ENCODE measurements around the gene FLVCR2. TPM values are rescaled to one million over a fixed set of nuclear protein-coding genes. Genes with fewer than 3 reads are reported as not detected.

FLVCR2 gene
- total RNA-seq, 2 experiments from 2014 or later, result 0.71 to 2.3 TPM

DNA sequence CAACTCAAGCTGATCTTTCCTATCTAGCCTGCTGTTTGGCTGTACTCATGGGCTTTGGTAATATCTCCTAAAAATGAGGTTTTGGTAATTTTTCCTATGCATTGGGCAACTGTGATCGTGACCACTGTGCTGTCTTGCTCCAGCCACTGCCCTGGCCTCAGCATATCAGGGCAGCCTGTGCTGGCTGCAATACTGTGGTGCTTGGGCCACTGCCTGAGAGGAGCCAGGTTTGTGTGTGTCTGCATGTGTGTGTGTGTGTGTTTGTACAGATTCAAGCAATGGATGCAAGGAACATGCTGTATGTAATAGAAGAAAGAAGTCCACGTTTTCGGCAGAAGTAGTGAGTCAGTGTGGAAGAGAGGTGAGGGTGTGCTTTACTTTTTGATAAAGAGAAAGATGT is 69.2 kb downstream of the FLVCR2 start:
- H3K4me3 ChIP-seq (ENCODE audit: low read length), result no peak overlapping the region
- H3K9me3 ChIP-seq (ENCODE audit: control insufficient read depth in 1 of 2, insufficient read depth in 1 of 2, low read length in 2 of 2), result no peaks in the 10 kb centered on the region
- Mint-ChIP-seq H3K4me3 (no peak overlapping the region), H3K9me3 (no peaks in the 10 kb centered on the region), H3K36me3 (ENCODE audit: low read depth) (peaks cover 67% of the 10 kb centered on the region), H3K4me1 (ENCODE audit: low read depth) (no peaks in the 10 kb centered on the region), H3K27ac (no peak overlapping the region), H3K27me3 (no peaks in the 10 kb centered on the region)
- H3K27ac ChIP-seq (ENCODE audit: low read depth in 1 of 2, low read length in 2 of 2), result no peak overlapping the region
- CTCF ChIA-PET, result no interaction called here
- TF ChIP-seq, protein P1, sequence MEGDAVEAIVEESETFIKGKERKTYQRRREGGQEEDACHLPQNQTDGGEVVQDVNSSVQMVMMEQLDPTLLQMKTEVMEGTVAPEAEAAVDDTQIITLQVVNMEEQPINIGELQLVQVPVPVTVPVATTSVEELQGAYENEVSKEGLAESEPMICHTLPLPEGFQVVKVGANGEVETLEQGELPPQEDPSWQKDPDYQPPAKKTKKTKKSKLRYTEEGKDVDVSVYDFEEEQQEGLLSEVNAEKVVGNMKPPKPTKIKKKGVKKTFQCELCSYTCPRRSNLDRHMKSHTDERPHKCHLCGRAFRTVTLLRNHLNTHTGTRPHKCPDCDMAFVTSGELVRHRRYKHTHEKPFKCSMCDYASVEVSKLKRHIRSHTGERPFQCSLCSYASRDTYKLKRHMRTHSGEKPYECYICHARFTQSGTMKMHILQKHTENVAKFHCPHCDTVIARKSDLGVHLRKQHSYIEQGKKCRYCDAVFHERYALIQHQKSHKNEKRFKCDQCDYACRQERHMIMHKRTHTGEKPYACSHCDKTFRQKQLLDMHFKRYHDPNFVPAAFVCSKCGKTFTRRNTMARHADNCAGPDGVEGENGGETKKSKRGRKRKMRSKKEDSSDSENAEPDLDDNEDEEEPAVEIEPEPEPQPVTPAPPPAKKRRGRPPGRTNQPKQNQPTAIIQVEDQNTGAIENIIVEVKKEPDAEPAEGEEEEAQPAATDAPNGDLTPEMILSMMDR (IDR thresholded peaks at IDR 0.05), result no peak
- POLR2A ChIA-PET, result no interaction called here
- DNase-seq (no peak), ATAC-seq (ENCODE audit: poor library complexity) (no peak)
- H3K36me3 ChIP-seq (ENCODE audit: insufficient read depth, low read length), result peaks cover 45% of the 10 kb centered on the region
- H3K4me1 ChIP-seq (ENCODE audit: insufficient read depth, low read length), result no peaks in the 10 kb centered on the region
- no peaks in the 10 kb centered on the region for H3K27me3 ChIP-seq (ENCODE audit: control insufficient read depth in 1 of 2, insufficient read depth in 2 of 2, low read length in 2 of 2)
- intact Hi-C loops (cut with DNase I, micrococcal nuclease), result no loop called here

- no peak overlapping the region for H3K4me3 Mint-ChIP-seq
- Histone ChIP-seq H3K9me3 (ENCODE audit: control insufficient read depth in 1 of 2, insufficient read depth in 1 of 2, low read length in 2 of 2) (no peaks in the 10 kb centered on the region), H3K36me3 (ENCODE audit: insufficient read depth, low read length) (peaks cover 45% of the 10 kb centered on the region), H3K27ac (ENCODE audit: low read depth in 1 of 2, low read length in 2 of 2) (no peak overlapping the region), H3K4me3 (ENCODE audit: low read length) (no peak overlapping the region), H3K4me1 (ENCODE audit: insufficient read depth, low read length) (no peaks in the 10 kb centered on the region), H3K27me3 (ENCODE audit: control insufficient read depth in 1 of 2, insufficient read depth in 2 of 2, low read length in 2 of 2) (no peaks in the 10 kb centered on the region)
- CTCF ChIA-PET, result no interaction called here
- DNase-seq, result no peak
- no peak overlapping the region for H3K27ac Mint-ChIP-seq
- no peaks in the 10 kb centered on the region for H3K27me3 Mint-ChIP-seq
- intact Hi-C loops (cut with DNase I, micrococcal nuclease), result no loop called here
- TF ChIP-seq, protein P1 (IDR thresholded peaks at IDR 0.05), result no peak
- H3K9me3 Mint-ChIP-seq, result no peaks in the 10 kb centered on the region
- H3K36me3 Mint-ChIP-seq (ENCODE audit: low read depth), result peaks cover 73% of the 10 kb centered on the region
- POLR2A ChIA-PET, result no interaction called here
- no peak for ATAC-seq (ENCODE audit: poor library complexity)
- H3K4me1 Mint-ChIP-seq (ENCODE audit: low read depth), result no peaks in the 10 kb centered on the region
Measured at GRCh38 chr14:75648066-75648838, 69.8 kb downstream of the FLVCR2 start.

GRCh38 chr14:75649337-75649736 is 70.9 kb downstream of the FLVCR2 start:
- Mint-ChIP-seq H3K4me1 (ENCODE audit: low read depth) (peaks cover 3% of the 10 kb centered on the region), H3K27me3 (no peaks in the 10 kb centered on the region), H3K36me3 (ENCODE audit: low read depth) (peaks cover 80% of the 10 kb centered on the region), H3K4me3 (no peak overlapping the region), H3K27ac (no peak overlapping the region), H3K9me3 (no peaks in the 10 kb centered on the region)
- intact Hi-C loops (cut with DNase I, micrococcal nuclease), result no loop called here
- peaks cover 2% of the 10 kb centered on the region for H3K4me1 ChIP-seq (ENCODE audit: insufficient read depth, low read length)
- H3K9me3 ChIP-seq (ENCODE audit: control insufficient read depth in 1 of 2, insufficient read depth in 1 of 2, low read length in 2 of 2), result no peaks in the 10 kb centered on the region
- no peak overlapping the region for H3K27ac ChIP-seq (ENCODE audit: low read depth in 1 of 2, low read length in 2 of 2)
- no peak overlapping the region for H3K4me3 ChIP-seq (ENCODE audit: low read length)
- no peak for ATAC-seq (ENCODE audit: poor library complexity)
- no peak for DNase-seq
- ChIA-PET POLR2A (interaction anchor here (0.7 kb wide), 1 partner anchor 11 kb away, joined by 4 read pairs; the partner anchor contains the start of genes ERG28 and TTLL5), CTCF (interaction anchor here (1.7 kb wide), 1 partner anchor 72 kb away, joined by 8 read pairs; no protein-coding TSS in a partner anchor)
- peaks cover 52% of the 10 kb centered on the region for H3K36me3 ChIP-seq (ENCODE audit: insufficient read depth, low read length)
- H3K27me3 ChIP-seq (ENCODE audit: control insufficient read depth in 1 of 2, insufficient read depth in 2 of 2, low read length in 2 of 2), result no peaks in the 10 kb centered on the region
- TF ChIP-seq, protein P1 (IDR thresholded peaks at IDR 0.05), result no peak
